Raji (cell line): ENCODE results near the gene ANO10.

ENCODE experiments used
- POLR2A ChIP-seq: IDR thresholded peaks from 2 replicates; pipeline ENCODE4 v1.6.1; 2011; ENCODE audit warnings: low read depth, low read length, control low read depth; ENCODE audit not compliant: insufficient read depth

The ANO10 gene

DNA sequence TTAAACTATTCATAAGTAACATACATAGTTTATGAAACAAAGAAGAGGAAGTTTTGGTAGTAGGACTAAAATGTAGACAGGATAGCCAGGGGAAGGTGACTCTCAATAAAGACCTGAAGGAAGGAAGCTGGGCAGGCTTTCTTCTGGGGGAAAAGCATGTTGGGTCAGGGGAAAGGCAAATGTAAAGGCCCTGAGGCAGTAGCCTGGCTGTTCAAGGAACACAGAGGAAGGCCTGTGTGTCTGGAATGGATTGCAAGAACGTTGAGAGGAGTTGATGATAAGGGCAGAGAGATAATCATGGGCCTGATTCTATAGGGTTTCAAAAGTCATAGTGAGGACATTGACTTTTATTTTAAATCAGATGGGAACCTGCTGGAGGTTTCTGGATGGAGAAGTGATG lies 167.8 kb downstream of the ANO10 start:
- TF ChIP-seq POLR2A, result no peak

DNA sequence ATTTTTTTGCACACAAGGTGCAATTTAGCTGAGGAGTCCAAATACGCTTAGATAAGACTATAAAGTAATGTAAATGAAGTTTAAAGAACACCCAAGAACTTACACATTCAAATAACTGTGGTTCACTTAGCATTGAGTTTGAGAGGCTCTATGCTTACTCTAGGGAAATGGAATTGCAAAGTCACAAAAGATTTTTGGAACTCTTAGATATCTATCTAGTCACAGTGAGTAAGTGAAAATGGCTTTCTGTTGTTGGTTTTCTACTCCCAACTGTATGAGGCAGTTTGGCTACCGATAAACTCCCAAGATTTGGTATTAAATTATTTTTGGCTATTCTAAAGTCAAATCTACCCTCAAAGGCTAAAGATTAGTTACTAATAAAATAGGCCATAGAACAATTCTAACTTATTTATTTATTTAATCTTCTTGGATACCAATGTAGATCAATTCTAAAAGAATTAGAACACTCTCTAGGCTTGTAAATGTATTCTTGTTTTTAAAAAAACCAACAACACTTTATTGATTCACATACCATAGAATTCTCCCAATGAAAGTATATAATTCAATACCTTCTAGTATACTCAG lies 170.0 kb downstream of the ANO10 start:
- no peak for TF ChIP-seq POLR2A

DNA sequence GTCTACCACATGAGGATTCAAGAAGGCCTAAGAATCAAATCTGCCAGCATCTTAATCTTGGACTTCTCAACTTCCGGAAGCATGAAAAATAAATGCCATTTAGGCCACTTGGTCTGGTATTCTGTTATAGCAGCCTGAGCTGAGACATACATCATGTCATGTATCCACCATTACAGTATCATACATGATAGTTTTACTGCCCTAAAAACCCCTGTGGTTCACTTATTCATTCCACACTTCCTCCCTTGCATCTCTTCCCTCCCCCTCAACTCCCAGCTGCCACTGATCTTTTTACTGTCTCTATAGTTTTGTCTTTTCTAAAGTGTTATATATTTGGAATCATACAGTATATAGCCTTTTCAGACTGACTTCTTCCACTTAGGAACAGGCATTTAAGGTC lies 173.7 kb downstream of the ANO10 start:
- TF ChIP-seq POLR2A, result no peak

DNA sequence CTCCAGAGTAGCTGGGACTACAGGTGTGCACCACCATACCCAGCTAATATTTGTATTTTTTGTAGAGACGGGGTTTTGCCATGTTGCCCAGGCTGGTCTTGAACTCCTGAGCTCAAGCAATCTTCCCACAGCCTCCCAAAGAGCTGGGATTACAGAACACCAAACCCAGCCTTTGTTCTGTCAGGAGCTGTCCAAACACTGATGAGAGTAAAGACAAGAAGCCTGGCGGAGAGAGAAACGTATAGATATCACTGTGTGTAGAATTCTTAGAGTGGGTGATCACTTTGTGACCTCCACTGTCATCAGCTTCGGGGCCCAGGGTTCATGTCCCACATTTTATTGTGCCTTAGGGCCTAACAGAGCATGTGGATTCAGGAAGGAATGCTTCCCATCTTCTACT lies 176.0 kb downstream of the ANO10 start:
- no peak for TF ChIP-seq POLR2A

DNA sequence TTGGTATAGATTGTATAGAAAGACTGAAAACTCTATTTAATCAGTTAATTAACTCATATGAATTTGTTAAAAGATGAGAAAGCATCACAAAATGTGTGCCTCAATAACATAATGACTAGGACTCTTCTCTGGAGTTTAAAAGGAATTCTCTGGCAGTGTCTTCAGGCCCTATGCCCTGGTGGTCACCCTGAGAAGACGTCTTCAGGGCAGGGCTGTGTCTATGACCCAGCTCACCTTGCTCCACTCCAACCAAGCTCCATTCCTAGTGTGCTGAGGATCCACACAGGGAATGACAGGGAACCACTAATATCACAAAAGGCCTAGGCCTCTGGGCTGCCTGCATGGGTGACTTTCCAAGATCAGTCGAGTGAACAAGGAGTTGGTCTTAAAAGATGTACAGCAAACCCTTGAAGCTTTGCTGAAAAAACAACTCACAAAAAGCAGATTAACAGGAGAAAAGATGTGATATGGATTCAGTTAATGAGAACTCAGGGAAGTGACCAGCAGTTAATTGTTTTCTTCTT lies 178.9 kb downstream of the ANO10 start:
- TF ChIP-seq POLR2A, result no peak

DNA sequence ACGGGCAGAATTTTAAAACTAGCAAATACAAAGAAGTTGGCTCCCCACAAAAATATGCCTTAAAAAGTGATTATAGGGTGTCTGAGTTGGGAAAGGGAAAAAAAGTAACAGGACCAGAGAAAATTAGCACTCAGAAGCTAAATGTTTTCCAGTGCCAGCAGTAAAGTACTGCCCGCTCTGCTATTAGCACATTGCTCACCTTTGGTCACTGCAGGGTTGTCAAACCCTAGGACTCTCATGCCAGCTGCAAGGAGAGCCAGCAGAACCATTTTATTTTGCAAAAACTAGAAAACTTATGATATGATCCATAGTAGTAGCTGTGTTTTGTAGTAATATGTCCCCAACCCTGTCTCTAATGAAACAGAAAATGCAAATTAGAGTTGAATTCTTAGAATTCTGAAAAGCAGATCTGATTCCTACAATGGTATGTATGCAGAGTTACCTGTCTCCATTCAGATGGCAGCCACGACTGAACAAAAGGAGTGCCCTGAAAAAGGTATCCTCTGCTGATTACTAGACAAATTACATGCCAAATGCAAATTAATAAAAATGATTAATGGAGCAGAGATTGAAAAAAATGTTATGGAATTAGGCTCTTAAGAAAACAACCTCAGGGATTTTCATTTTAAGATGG lies 185.2 kb downstream of the ANO10 start:
- no peak for TF ChIP-seq POLR2A

DNA sequence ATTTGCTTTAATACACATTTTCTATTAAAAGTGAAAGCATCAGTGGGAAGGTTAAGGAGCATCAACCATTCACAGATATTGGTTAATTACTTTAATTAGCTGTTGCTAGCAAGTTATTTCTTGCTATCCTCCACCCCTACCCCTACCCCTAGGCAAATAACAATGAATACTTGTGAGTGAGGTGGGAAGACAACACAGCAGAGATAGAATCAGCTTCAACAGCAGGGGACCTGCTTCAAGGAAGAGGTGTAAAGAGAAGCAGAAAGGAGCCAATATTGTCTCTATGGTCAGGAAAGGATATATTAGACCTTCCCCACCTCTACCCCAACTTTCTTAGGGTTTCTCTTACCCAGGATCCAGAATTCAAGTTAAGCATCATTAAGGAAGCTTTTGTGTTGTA lies 186.1 kb downstream of the ANO10 start:
- TF ChIP-seq POLR2A, result no peak

DNA sequence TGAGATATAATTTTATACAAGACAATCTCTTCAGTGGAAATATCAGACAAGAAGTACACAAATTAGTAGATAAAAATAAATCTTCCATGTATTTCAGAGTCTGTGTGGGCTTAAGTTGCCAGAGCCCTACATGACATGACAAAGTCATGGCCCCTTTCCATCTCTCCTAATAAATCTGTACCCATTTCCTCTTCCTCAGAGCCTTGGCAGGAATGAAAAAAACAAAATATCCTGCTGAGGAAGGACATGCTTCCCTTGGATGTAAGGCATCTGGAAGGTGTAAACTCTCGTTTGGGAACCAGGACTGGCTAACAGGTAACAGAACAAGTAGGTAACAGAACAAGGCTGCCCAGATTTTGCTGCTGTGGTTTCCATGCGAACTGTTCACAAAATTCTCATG lies 187.4 kb downstream of the ANO10 start:
- no peak for TF ChIP-seq POLR2A

DNA sequence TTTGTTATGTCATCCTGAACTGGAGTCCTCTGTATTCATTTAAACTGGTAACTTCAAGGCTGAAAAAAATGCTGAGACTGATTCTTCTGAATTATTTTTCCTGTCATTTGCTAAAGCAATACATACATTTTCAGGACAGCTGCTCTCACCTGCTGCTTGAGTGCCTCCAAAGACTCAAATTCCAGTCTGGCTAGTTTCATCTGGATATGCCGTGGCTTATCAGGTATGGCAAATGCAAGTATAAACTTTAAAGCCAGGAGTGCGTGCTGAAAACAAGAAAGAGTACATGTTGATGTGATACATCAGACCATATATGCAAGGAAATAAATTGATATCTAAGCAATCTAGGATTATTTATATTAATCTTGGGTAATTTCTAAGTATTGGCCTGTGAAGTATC lies 189.3 kb downstream of the ANO10 start:
- TF ChIP-seq POLR2A, result no peak

DNA sequence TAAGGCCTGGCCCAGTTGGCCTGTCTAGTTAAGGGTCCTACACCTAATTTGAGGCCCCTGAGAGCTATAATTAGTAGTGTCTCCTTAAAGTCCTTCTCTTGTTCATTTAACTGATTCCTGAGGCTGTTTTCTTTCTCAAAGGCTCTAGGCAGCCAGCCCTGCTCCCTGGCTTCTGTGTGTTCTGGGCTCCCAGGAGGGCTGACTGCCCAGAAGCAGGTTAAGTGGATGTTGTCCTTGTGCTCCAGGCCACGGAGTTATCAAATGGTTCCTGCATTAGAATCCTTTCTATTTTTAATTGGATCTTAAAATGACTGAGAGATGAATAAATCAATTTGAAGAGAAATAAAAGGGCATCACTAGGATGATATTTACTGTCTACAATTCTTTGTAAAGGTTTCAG lies 195.4 kb downstream of the ANO10 start:
- no peak for TF ChIP-seq POLR2A

DNA sequence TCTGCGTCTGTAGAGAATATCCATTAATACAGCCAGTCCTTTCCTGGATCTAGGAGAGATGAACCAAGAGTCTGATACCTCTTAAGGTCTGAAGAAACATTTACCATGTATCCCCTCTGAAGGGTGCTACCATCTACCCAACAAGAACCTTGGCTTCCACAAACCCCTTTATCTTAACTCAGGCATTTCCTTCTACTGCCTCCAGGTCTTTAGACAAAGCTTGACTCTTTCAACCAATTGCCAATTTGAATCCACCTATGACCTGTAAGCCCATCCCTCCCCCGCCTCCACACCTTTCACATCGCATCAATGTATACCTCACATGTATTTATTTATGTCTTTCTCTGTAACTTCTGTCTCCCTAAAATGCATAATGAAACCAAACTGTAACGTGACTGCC lies 196.0 kb downstream of the ANO10 start:
- TF ChIP-seq POLR2A, result no peak

DNA sequence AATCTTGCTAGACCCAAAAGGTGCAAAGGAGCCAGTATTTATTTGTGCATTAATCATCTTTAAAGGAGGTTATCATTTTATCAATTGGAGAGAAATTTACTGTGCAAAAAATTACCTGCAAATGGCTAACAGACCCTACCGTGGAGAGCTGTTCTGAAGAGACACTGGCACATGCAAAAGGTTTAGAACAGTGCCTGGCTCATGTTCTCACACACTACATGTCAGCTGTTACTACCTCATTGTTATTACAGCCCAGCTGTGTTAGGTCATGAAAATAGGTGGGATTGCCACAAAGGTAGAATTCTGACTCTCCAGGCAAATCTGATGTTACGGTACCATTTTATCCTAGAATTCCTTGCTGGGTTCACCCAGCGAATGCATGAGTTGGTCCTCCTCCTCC lies 198.2 kb downstream of the ANO10 start:
- TF ChIP-seq POLR2A, result no peak

DNA sequence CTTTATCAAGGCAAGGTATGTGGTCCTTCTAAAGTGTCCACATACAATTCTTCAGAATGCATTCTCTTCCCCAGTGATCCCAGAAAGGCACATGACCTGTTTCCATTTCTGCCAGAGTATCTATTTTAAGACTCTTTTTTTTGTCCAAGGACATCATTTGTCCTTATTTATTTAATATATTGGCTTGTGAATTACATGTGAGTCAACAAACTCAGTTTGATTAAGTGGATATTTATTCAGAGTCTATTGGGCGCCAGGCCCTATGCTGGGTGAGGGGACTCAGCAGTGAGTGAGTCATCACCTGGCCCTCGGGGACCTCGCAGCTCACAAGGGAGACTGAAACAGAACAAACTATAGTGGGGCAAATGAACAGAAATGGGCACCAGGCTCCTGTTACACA lies 198.7 kb downstream of the ANO10 start:
- no peak for TF ChIP-seq POLR2A

DNA sequence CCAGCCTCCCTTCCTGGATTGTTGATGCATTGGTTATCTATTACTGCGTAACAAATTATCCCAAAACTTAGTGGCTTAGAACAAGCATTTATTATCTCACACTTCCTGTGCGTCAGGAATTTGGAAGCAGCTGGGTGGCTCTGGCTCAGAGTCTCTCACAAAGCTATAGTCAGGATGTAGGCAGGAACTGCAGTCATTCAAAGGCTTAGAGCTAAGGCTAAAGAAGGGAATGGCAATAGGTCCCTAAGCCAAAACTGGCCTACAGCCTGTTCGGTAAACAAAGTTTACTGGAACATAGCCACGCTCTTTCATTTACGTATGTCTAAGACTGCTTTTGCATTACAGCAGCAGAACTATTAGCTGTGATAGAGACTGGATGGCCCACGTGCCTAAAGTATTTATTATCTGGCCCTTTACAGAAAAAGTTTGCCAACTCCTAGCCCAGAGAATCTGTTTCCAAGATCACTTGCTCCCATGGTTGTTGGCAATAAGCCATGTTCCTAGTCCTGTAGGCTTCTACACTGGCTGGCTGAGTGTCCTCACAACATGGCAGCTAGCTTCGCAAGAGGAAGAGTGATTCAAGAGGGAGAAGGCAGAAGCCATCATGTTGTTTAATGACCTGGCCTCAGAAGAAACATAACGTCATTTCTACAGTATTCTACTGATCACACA lies 203.1 kb downstream of the ANO10 start:
- TF ChIP-seq POLR2A, result no peak

DNA sequence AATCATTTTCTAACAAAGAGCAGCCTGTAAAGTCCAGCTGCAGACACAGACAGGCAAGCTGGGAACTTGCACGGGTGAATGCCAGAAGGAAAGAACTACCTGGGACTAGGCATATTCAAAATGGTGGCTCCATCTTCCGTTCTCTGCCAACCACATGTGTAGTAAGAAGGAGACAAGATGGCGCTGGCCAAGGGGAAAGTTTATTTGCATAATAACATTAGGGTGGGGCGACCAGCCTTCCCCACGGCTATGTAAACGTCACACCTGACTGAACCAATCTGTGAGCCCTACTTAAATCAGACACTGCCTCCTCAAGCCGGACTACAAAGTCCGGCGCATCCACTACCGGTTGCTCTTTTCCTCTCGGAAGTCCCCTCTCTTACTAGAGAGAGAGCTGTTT lies 204.7 kb downstream of the ANO10 start:
- no peak for TF ChIP-seq POLR2A

DNA sequence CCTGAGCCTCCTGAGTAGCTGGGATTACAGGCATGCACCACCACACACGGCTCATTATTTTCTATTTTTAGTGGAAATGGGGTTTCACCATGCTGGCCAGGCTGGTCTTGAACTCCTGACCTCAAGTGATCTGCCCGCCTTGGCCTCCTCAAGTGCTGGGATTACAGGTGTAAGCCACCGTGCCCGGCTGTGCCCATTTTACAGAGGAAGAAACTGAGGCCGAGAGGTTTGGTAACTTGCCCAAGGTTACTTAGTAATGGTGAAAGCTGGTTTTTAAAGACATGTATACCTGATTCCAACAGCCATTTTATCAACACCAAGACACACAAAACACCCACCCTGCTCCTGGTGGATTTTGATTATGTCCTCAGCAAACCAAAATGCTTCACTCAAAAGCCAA lies 206.7 kb downstream of the ANO10 start:
- TF ChIP-seq POLR2A, result no peak

DNA sequence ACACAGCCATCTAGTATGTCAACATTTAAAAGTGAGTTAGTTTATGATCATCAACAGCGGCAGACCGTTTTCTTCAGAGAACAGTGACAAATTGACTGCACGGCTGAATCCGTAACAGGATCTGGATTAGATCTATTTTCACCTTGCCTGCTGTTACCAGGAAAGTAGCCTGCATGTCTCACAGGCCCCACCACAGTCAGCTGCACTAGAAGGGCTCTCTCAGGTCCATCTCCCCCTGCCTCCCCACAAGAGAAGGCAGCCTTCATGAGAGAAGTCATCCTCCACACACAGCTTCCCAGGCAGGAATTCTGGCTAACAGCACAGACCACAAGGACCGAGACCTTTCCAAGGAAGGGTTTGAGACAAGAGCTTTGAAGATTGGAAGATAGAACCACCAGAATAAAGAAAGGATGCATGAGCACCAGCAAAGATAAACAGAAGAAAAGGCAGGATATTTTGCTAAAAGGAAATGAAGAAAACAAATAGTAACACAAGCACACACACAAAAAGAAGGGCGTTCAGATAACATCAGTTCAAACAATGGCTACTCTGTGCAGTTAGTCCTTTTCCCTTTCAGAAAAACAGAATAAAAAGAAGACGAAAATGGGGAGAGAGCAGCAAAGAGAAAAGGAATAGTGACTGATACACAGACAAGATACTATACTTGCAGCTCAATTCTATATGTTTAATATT lies 208.0 kb downstream of the ANO10 start:
- TF ChIP-seq POLR2A, result no peak

DNA sequence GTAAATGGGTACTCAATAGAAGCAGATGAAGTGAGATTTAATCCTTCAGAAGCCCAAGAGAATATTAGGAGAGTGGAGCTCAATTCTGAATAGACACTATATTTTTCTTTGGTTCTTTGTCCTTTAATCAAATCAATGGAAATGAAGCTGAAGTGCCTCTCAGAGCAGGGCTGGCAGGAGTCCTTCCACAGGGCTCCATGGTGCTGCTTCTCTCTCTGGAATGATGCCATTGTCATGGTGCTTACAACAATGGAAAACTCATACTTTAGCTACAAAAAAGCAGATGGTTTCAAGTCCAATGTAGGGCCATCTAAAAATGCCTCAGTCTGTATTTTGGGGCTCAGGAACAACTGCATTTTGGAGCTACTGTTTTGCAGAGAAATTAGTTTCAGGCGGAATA lies 210.4 kb downstream of the ANO10 start:
- no peak for TF ChIP-seq POLR2A
